SK-N-SH (cell line): ENCODE results near the gene PGM2L1. TPM values are rescaled to one million over a fixed set of nuclear protein-coding genes. Genes with fewer than 3 reads are reported as not detected.

Experiments
- CTCF ChIA-PET: fragments of 300-600, 350-600 bp; formaldehyde crosslinking; extraction: SDS; loops from one replicate; lab custom pipeline; 2021; lab: Yijun Ruan, JAX
- POLR2A ChIA-PET: fragments of 350-600 bp; sonication (Branson Sonifier 250); formaldehyde crosslinking; extraction: SDS; loops from one replicate; lab custom pipeline; 2020; ENCODE audit warnings: antibody characterized with exemption, inconsistent platforms; lab: Yijun Ruan, JAX
- DNase-seq: peaks from one replicate; pipeline ENCODE4 v3.0.0; 2012
- H2AFZ ChIP-seq: fragments of 200-600 bp; sonication (generic); 2 replicates; pipeline ENCODE4 v1.8.1; 2016; ENCODE audit warnings: antibody characterized with exemption, mild to moderate bottlenecking, low read depth
- H3F3A ChIP-seq: fragments of 200-600 bp; sonication (generic); replicated peaks from 2 replicates; pipeline ENCODE3; 2016; ENCODE audit warnings: antibody characterized with exemption, mild to moderate bottlenecking; ENCODE audit not compliant: insufficient read depth
- H3K27ac ChIP-seq, 2 experiments: fragments of 200-500 bp in 1 of 2; fragments of 200-600 bp in 1 of 2; sonication (Bioruptor generic) in 1 of 2; sonication (generic), shearing (Covaris generic) in 1 of 2; 2 replicates each; pipeline versions ENCODE4 v1.5.1 to v1.6.1; 2014 to 2016; ENCODE audit warnings: low read depth in 2 of 2, inconsistent platforms in 1 of 2, low read length in 1 of 2, mild to moderate bottlenecking in 1 of 2, mixed read lengths in 1 of 2
- H3K27me3 ChIP-seq: fragments of 200-600 bp; sonication (generic), shearing (Covaris generic); 2 replicates; pipeline ENCODE4 v1.6.1; 2016; ENCODE audit warnings: mixed run types; ENCODE audit not compliant: insufficient read depth
- H3K36me3 ChIP-seq, 2 experiments: fragments of 200-500 bp in 1 of 2; fragments of 200-600 bp in 1 of 2; sonication (Bioruptor generic) in 1 of 2; sonication (generic) in 1 of 2; replicated peaks in 1 of 2; 2 replicates each; pipeline versions ENCODE3 to v1.5.1; 2014 to 2016; ENCODE audit warnings: low read length in 1 of 2, mild to moderate bottlenecking in 1 of 2; ENCODE audit not compliant: insufficient read depth in 2 of 2, control insufficient read depth in 1 of 2
- H3K4me1 ChIP-seq, 2 experiments: fragments of 200-500 bp in 1 of 2; fragments of 200-600 bp in 1 of 2; sonication (Bioruptor generic) in 1 of 2; sonication (generic), shearing (Covaris generic) in 1 of 2; 2 replicates each; pipeline versions ENCODE4 v1.5.1 to v1.6.1; 2014 to 2016; ENCODE audit warnings: low read depth in 1 of 2, low read length in 1 of 2, mixed run types in 1 of 2; ENCODE audit not compliant: insufficient read depth in 2 of 2, control insufficient read depth in 1 of 2
- H3K4me2 ChIP-seq: fragments of 200-600 bp; sonication (generic), shearing (Covaris generic); 2 replicates; pipeline ENCODE4 v1.6.1; 2017; ENCODE audit warnings: mixed run types
- H3K4me3 ChIP-seq, 2 experiments: fragments of 200-500 bp in 1 of 2; fragments of 200-600 bp in 1 of 2; sonication (Bioruptor generic) in 1 of 2; sonication (generic), shearing (Covaris generic) in 1 of 2; 2 replicates each; pipeline versions ENCODE4 v1.5.1 to v1.8.1; 2014 to 2016; ENCODE audit warnings: low read depth in 2 of 2, inconsistent platforms in 1 of 2, low read length in 1 of 2, mild to moderate bottlenecking in 1 of 2, mixed read lengths in 1 of 2, moderate library complexity in 1 of 2
- H3K79me2 ChIP-seq: fragments of 200-600 bp; sonication (generic); 2 replicates; pipeline ENCODE4 v1.8.1; 2017; ENCODE audit warnings: mild to moderate bottlenecking; ENCODE audit not compliant: insufficient read depth
- H3K9ac ChIP-seq: fragments of 200-600 bp; sonication (generic); 2 replicates; pipeline ENCODE4 v1.6.1; 2017; ENCODE audit warnings: mixed run types
- H3K9me2 ChIP-seq: fragments of 200-600 bp; sonication (generic); 2 replicates; pipeline ENCODE4 v1.6.1; 2017; ENCODE audit warnings: mixed run types
- H3K9me3 ChIP-seq: fragments of 200-600 bp; sonication (generic); 2 replicates; pipeline ENCODE4 v1.6.1; 2017; ENCODE audit warnings: mixed run types, mild to moderate bottlenecking, moderate library complexity
- H4K20me1 ChIP-seq: fragments of 200-600 bp; sonication (generic); 2 replicates; pipeline ENCODE4 v1.6.1; 2017; ENCODE audit warnings: mild to moderate bottlenecking, mixed run types; ENCODE audit not compliant: insufficient read depth
- FOSL2 ChIP-seq: IDR thresholded peaks from 2 replicates; pipeline ENCODE4 v1.4.0; 2012; ENCODE audit warnings: low read depth, mild to moderate bottlenecking, moderate library complexity, borderline replicate concordance
- FOXM1 ChIP-seq: IDR thresholded peaks from 2 replicates; pipeline ENCODE4 v1.4.0; 2012; ENCODE audit warnings: low read depth, mild to moderate bottlenecking
- MXI1 ChIP-seq: IDR thresholded peaks from 2 replicates; pipeline ENCODE4 v1.6.1; 2012; ENCODE audit warnings: mild to moderate bottlenecking, low read depth, low read length, improper control_type of control experiment
- TAF1 ChIP-seq: IDR thresholded peaks from 2 replicates; pipeline ENCODE4 v1.6.1; 2012; ENCODE audit warnings: low read depth, mild to moderate bottlenecking, low read length, moderate library complexity, borderline replicate concordance
- WGBS: methylation state at CpG from one replicate; pipeline ENCODE4 v1.1.6; 2017; ENCODE audit warnings: low lambda C conversion rate; 5-methylcytosine and 5-hydroxymethylcytosine counted together
- polyA plus RNA-seq, 3 experiments: library from polyadenylated mRNA; depleted of rRNA; stranded (reverse); fragments of >200 nt; gene quantifications; 2 replicates each; pipeline ENCODE4 v1.2.3, GENCODE V29; 2012
- TF ChIP-seq, protein P1 (sequence below): fragments of 150-350 bp; IDR thresholded peaks from 2 replicates; pipeline ENCODE4 v1.6.1; 2016; ENCODE audit warnings: mild to moderate bottlenecking, low read depth, low read length
- TF ChIP-seq, protein P2 (sequence below): fragments of 200-600 bp; sonication (generic); IDR thresholded peaks from 2 replicates; pipeline ENCODE4 v1.6.1; 2017; ENCODE audit warnings: antibody characterized with exemption, mild to moderate bottlenecking, moderate library complexity
- TF ChIP-seq, protein P3 (sequence below): IDR thresholded peaks from 2 replicates; pipeline ENCODE4 v1.4.0; 2012; ENCODE audit warnings: low read depth, borderline replicate concordance

The PGM2L1 gene
- polyA plus RNA-seq, 1 of the 3 experiments (the other 2 are of a cell fraction), result 0.90 TPM

DNA sequence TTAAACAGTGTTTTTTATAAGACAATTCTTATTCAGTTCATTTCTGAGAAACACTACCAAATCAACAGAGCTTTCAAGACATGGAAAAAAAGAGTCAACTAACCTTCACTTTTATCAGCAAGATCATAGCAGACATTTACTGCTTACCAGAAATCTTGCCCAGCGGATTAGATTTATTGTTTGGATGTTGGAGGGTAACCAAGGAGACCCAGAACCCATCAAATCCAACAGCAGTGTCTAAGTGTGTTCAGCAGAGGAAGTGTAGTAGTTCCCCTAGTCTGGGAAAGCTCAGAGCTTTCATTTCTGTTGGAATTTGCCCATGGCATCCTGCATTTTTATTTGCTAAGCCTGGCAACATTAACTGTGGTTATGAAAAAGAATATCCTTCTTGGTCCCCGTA is 2.4 kb upstream of the PGM2L1 start (continued):
- TF ChIP-seq, protein P1, sequence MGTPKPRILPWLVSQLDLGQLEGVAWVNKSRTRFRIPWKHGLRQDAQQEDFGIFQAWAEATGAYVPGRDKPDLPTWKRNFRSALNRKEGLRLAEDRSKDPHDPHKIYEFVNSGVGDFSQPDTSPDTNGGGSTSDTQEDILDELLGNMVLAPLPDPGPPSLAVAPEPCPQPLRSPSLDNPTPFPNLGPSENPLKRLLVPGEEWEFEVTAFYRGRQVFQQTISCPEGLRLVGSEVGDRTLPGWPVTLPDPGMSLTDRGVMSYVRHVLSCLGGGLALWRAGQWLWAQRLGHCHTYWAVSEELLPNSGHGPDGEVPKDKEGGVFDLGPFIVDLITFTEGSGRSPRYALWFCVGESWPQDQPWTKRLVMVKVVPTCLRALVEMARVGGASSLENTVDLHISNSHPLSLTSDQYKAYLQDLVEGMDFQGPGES, result no peak
- TF ChIP-seq, protein P2, sequence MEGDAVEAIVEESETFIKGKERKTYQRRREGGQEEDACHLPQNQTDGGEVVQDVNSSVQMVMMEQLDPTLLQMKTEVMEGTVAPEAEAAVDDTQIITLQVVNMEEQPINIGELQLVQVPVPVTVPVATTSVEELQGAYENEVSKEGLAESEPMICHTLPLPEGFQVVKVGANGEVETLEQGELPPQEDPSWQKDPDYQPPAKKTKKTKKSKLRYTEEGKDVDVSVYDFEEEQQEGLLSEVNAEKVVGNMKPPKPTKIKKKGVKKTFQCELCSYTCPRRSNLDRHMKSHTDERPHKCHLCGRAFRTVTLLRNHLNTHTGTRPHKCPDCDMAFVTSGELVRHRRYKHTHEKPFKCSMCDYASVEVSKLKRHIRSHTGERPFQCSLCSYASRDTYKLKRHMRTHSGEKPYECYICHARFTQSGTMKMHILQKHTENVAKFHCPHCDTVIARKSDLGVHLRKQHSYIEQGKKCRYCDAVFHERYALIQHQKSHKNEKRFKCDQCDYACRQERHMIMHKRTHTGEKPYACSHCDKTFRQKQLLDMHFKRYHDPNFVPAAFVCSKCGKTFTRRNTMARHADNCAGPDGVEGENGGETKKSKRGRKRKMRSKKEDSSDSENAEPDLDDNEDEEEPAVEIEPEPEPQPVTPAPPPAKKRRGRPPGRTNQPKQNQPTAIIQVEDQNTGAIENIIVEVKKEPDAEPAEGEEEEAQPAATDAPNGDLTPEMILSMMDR, result no peak
- no peak for TF ChIP-seq FOSL2
- no peak for TF ChIP-seq FOXM1
- TF ChIP-seq, protein P3, sequence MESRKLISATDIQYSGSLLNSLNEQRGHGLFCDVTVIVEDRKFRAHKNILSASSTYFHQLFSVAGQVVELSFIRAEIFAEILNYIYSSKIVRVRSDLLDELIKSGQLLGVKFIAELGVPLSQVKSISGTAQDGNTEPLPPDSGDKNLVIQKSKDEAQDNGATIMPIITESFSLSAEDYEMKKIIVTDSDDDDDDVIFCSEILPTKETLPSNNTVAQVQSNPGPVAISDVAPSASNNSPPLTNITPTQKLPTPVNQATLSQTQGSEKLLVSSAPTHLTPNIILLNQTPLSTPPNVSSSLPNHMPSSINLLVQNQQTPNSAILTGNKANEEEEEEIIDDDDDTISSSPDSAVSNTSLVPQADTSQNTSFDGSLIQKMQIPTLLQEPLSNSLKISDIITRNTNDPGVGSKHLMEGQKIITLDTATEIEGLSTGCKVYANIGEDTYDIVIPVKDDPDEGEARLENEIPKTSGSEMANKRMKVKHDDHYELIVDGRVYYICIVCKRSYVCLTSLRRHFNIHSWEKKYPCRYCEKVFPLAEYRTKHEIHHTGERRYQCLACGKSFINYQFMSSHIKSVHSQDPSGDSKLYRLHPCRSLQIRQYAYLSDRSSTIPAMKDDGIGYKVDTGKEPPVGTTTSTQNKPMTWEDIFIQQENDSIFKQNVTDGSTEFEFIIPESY, result no peak
- TF ChIP-seq, all 33 proteins: peak for 0

DNA sequence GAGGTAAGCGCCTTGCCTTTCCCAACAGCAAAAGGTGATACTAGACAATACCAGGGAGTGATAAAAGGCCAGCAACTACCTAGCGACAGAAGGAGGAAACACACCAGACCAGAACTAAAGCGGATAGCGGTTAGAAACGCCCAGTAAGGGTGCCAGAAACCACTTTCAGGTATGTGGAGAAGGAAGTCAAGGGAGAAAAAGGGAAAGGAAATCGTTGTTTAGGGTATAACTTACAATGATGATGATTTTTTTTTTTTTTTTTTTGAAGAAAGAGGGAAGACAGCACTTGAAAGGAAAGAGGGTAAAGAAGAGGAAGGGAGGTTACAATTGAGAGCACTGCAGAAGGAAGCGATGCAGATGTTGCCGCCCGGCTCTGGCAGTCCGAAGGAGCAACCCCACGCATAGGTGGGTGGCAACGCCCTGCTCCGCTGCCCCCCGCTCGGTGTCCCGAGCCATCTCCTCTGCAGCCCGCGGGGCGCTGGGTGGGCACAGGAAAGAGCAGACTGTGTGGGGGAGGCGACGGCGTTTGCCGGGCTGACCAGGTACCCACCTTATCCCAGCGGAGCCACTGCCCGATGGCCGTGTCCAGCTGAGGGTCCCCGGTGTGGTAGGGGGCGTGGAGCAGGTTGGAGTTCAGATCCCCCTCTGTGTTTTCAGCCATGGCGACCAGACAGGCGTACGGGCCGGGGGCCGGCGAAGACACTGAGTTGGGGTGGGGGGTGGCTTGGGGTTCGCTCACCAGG is 561 bp downstream of the PGM2L1 start:
- CTCF ChIA-PET, result interaction anchor here (0.8 to 3.3 kb wide), 10 partner anchors 9 to 76 kb away, joined by 3 to 33 read pairs (median 4); no protein-coding TSS in a partner anchor
- peak overlapping the region; percentile 67 to 88; a peak in 3 of 4 replicates for H3K27ac ChIP-seq
- peaks cover 2 to 6% of the 10 kb centered on the region in 2 experiments; a peak in 3 of 4 replicates for H3K4me1 ChIP-seq
- POLR2A ChIA-PET, result interaction anchor here (1.2 to 1.4 kb wide), 2 partner anchors 10 to 47 kb away, joined by 3 to 6 read pairs; no protein-coding TSS in a partner anchor
- H4K20me1 ChIP-seq, result no peaks in the 10 kb centered on the region
- H3K9me2 ChIP-seq, result no peaks in the 10 kb centered on the region
- H3K9me3 ChIP-seq, result no peaks in the 10 kb centered on the region
- H3K4me2 ChIP-seq, result peak overlapping the region; percentile 82
- DNase-seq, result peak; percentile 69
- 2% methylated on average over 28 of the region's 35 CpGs for WGBS
- peak overlapping the region; percentile 80 to 99 for H3K4me3 ChIP-seq
- peak overlapping the region; percentile 74 for H3K9ac ChIP-seq
- peak overlapping the region; percentile 88 for H2AFZ ChIP-seq
- peaks cover 4% of the 10 kb centered on the region for H3F3A ChIP-seq
- TF ChIP-seq, protein P2, result peak; percentile 26; the same call in 1 of the 2 replicates
- TF ChIP-seq TAF1, result no peak
- TF ChIP-seq MXI1, result peak; percentile 52; the same call in 1 of the 2 replicates
- H3K79me2 ChIP-seq, result peaks cover 35% of the 10 kb centered on the region
- no peaks in the 10 kb centered on the region for H3K27me3 ChIP-seq
- no peaks in the 10 kb centered on the region for H3K36me3 ChIP-seq
